Mucosa of stomach (tissue), 1 donor: ENCODE results near the gene CST11.

Experiments used
- H3K27me3 ChIP-seq: one replicate; pipeline ENCODE4 v1.7.0; 2013; ENCODE audit warnings: mild to moderate bottlenecking, low read length; ENCODE audit not compliant: control insufficient read depth, insufficient read depth
- H3K36me3 ChIP-seq: one replicate; pipeline ENCODE4 v1.7.0; 2013; ENCODE audit warnings: low read length; ENCODE audit not compliant: control insufficient read depth, insufficient read depth
- H3K4me1 ChIP-seq: one replicate; pipeline ENCODE4 v1.7.0; 2013; ENCODE audit warnings: mild to moderate bottlenecking, low read length; ENCODE audit not compliant: control insufficient read depth, insufficient read depth
- H3K4me3 ChIP-seq: one replicate; pipeline ENCODE4 v1.7.0; 2013; ENCODE audit warnings: low read length
- H3K9ac ChIP-seq: one replicate; pipeline ENCODE4 v1.7.0; 2013; ENCODE audit warnings: mild to moderate bottlenecking, low read length, moderate library complexity
- H3K9me3 ChIP-seq: one replicate; pipeline ENCODE4 v1.7.0; 2013; ENCODE audit warnings: mild to moderate bottlenecking, low read length, moderate library complexity; ENCODE audit not compliant: control insufficient read depth
- donor health status: Pancreatic carcinoma.

The CST11 gene

DNA sequence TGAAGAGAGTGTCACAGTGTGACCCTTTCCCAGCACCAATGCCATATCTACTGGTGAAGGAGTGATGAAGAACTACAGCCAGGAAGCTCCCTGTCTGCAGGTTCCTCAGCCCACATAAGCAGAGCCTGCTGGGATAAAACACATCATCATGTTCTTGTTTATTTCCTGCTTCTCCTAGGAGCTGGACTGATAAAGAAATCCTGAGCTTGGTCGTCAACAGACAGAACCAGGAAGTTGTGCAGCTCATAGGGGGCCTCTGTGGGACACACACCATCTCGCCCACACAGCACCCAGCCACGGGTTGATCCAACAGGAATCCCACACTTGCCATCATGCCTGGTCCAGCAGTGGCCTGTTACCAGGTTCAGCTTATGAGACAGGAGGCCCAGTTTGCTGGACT is 16.0 kb downstream of the CST11 start:
- Histone ChIP-seq H3K36me3 (no peaks in the 10 kb centered on the region), H3K4me3 (no peak overlapping the region), H3K9me3 (no peaks in the 10 kb centered on the region), H3K9ac (peak overlapping the region; percentile 28), H3K4me1 (peaks cover 15% of the 10 kb centered on the region), H3K27me3 (no peaks in the 10 kb centered on the region)

- no peaks in the 10 kb centered on the region for H3K9me3 ChIP-seq
- H3K4me3 ChIP-seq: no peak overlapping the region
These were observed 16.8 kb downstream of the CST11 start for GRCh38 chr20:23435626-23436539.

GRCh38 chr20:23434521-23435313 is 18.0 kb downstream of the CST11 start:
- Histone ChIP-seq H3K4me1 (peaks cover 15% of the 10 kb centered on the region), H3K9me3 (no peaks in the 10 kb centered on the region), H3K4me3 (no peak overlapping the region), H3K9ac (no peak overlapping the region), H3K36me3 (no peaks in the 10 kb centered on the region), H3K27me3 (no peaks in the 10 kb centered on the region)

More at GRCh38 chr20:23435626-23436539, 16.8 kb downstream of the CST11 start:
- Histone ChIP-seq H3K9ac (peak overlapping the region; percentile 28), H3K27me3 (no peaks in the 10 kb centered on the region), H3K36me3 (no peaks in the 10 kb centered on the region), H3K4me1 (peaks cover 15% of the 10 kb centered on the region)

GRCh38 chr20:23433628-23434027 is 19.0 kb downstream of the CST11 start:
- Histone ChIP-seq H3K4me3 (no peak overlapping the region), H3K4me1 (peaks cover 15% of the 10 kb centered on the region), H3K9me3 (no peaks in the 10 kb centered on the region), H3K36me3 (no peaks in the 10 kb centered on the region), H3K9ac (no peak overlapping the region), H3K27me3 (no peaks in the 10 kb centered on the region)

DNA sequence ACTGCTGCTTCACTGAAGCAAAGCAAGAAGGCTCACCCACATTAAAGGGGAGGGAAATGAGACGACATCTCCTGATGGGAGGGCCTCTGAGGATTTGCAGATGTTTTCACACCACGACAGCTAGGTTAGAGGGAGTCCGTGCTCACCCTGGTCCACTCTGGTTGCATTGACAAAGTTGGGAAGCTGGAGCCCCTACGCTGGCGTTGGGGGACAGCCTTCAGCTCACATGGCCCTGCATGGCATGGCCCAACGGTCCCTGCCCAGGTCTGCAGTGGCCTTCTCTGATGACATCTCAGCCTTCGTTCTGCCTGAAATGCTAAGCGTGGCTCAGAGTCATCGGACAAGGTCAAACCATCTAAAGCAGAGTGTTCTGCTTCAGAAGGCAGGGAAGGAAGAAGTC is 27.5 kb downstream of the CST11 start:
- Histone ChIP-seq H3K27me3 (no peaks in the 10 kb centered on the region), H3K9ac (no peak overlapping the region), H3K4me1 (no peaks in the 10 kb centered on the region), H3K4me3 (no peak overlapping the region), H3K36me3 (no peaks in the 10 kb centered on the region), H3K9me3 (no peaks in the 10 kb centered on the region)

- no peaks in the 10 kb centered on the region for H3K9me3 ChIP-seq
- H3K9ac ChIP-seq: peak within 1 kb of the TSS; percentile 82
- H3K27me3 ChIP-seq: no peaks in the 10 kb centered on the region
These were observed 31.4 kb downstream of the CST11 start, which contains the start of gene NAPB for GRCh38 chr20:23420943-23421931. Gene NAPB, minus strand, starts transcription at chr20:23421488. Its CDS starts 86 bp downstream, at chr20:23421402.

GRCh38 chr20:23419995-23420901 is 32.4 kb downstream of the CST11 start:
- Histone ChIP-seq H3K27me3 (no peaks in the 10 kb centered on the region), H3K4me1 (no peaks in the 10 kb centered on the region), H3K9me3 (no peaks in the 10 kb centered on the region), H3K36me3 (no peaks in the 10 kb centered on the region), H3K4me3 (peak overlapping the region; percentile 24), H3K9ac (peak overlapping the region; percentile 82)

More at GRCh38 chr20:23420943-23421931, 31.4 kb downstream of the CST11 start, which contains the start of gene NAPB:
- no peaks in the 10 kb centered on the region for H3K36me3 ChIP-seq
- no peaks in the 10 kb centered on the region for H3K4me1 ChIP-seq
- peak within 1 kb of the TSS; percentile 25 for H3K4me3 ChIP-seq

DNA sequence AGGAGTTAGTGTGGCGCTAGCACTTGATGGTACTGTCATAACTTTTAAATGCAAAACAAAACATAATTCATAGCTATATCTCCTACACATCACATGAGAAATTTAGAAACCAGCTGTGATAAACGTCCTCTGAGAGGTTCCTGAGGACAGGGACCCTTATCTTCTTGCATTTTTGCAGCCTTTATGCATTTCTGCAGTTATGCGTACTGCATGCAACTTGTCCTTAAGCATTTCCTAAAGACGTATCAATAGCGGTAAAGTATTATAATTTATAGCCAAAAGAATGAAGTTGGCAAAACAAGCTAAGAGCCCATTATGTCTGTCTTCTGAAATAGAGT is 33.0 kb downstream of the CST11 start:
- Histone ChIP-seq H3K4me3 (peak overlapping the region; percentile 24), H3K9ac (no peak overlapping the region), H3K4me1 (no peaks in the 10 kb centered on the region), H3K36me3 (no peaks in the 10 kb centered on the region), H3K27me3 (no peaks in the 10 kb centered on the region), H3K9me3 (no peaks in the 10 kb centered on the region)

DNA sequence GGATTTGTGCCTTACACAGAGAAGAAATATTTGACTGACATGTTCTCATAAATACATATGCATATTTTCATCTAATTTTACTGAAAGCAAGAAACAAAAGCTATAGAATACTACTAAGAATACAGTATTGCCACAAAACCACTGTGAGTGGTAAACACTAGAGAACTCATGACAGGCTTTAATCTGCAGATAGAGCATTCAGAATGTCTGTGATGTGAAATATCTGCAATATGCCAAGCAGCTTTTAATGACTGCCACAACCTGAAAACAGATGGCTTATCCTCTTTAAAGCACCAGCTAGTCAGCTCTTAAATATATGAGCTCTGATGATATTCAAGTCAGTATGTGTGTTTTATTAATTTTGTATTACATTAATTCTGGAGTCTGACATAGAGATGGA is 34.8 kb downstream of the CST11 start:
- no peaks in the 10 kb centered on the region for H3K36me3 ChIP-seq
- H3K27me3 ChIP-seq: no peaks in the 10 kb centered on the region
- no peak overlapping the region for H3K9ac ChIP-seq
- H3K4me1 ChIP-seq: no peaks in the 10 kb centered on the region
- H3K9me3 ChIP-seq: no peaks in the 10 kb centered on the region
- no peak overlapping the region for H3K4me3 ChIP-seq

DNA sequence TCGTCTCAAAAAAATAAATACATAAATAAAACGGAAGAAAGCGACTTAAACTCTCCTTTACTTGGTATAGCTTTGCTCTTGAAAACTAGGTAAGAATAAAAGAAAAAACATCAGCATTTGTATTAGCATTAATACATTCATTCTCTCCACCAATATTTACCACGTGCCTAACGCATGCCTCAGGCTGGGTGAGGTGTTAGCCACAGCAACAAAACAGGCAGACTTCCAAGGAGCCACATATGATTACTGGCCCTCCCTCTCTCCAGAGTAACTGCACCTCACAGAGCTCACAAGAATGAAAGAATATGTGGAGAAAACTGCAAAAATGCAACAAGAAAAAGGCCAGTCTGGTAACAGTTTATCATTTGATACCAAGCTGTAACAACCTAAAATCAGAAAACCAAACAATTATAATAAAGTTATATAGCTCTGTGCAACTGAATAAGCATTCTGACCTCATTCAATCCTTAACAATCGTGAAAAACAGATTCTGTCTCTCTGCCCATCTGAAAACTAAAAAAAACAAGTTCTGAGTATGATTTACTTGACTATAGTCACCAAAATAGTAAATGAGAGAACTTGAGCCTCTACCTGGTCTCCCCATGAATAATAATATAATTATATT is 36.6 kb downstream of the CST11 start:
- Histone ChIP-seq H3K4me1 (no peaks in the 10 kb centered on the region), H3K9me3 (no peaks in the 10 kb centered on the region), H3K4me3 (no peak overlapping the region), H3K36me3 (no peaks in the 10 kb centered on the region), H3K9ac (no peak overlapping the region), H3K27me3 (no peaks in the 10 kb centered on the region)
